ENCODE data around the gene RNF14.

- TF ChIP-seq, protein P1, sequence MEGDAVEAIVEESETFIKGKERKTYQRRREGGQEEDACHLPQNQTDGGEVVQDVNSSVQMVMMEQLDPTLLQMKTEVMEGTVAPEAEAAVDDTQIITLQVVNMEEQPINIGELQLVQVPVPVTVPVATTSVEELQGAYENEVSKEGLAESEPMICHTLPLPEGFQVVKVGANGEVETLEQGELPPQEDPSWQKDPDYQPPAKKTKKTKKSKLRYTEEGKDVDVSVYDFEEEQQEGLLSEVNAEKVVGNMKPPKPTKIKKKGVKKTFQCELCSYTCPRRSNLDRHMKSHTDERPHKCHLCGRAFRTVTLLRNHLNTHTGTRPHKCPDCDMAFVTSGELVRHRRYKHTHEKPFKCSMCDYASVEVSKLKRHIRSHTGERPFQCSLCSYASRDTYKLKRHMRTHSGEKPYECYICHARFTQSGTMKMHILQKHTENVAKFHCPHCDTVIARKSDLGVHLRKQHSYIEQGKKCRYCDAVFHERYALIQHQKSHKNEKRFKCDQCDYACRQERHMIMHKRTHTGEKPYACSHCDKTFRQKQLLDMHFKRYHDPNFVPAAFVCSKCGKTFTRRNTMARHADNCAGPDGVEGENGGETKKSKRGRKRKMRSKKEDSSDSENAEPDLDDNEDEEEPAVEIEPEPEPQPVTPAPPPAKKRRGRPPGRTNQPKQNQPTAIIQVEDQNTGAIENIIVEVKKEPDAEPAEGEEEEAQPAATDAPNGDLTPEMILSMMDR (IDR thresholded peaks at IDR 0.05), result no peak
- TF ChIP-seq EZH2 (IDR thresholded peaks at IDR 0.05; ENCODE audit: borderline replicate concordance, insufficient read depth, low read depth, low read length, poor library complexity, severe bottlenecking), result no peak
Measured at GRCh38 chr5:142006363-142007236, 37.7 kb downstream of the RNF14 start.

Measured in B cell (primary cell).